ENCODE data around the gene PDE8B. TPM values are rescaled to one million over a fixed set of nuclear protein-coding genes. Genes with fewer than 3 reads are reported as not detected.

PDE8B gene
- total RNA-seq, 4 donors from 2014 or later, result 1.1 to 3.9 (median 1.5) TPM

- DNase-seq (ENCODE audit: low spot score in 2 of 2), result no peak
- 95% methylated on average over 10 of the region's 10 CpGs for WGBS
Observed at GRCh38 chr5:77407152-77407551, 196.7 kb downstream of the PDE8B start.

GRCh38 chr5:77409870-77410621, 199.6 kb downstream of the PDE8B start:
- TF ChIP-seq POLR2A (IDR thresholded peaks at IDR 0.05) (no peak), POLR2AphosphoS5 (IDR thresholded peaks at IDR 0.05) (no peak), EP300 (IDR thresholded peaks at IDR 0.05) (no peak), CTCF (IDR thresholded peaks at IDR 0.05) (no peak)
- no peaks in the 10 kb centered on the region for H3K27me3 ChIP-seq
- H3K9me3 ChIP-seq, result no peaks in the 10 kb centered on the region
- 89% methylated on average over 8 of the region's 10 CpGs for WGBS
- DNase-seq (ENCODE audit: low spot score in 2 of 2), result no peak
- no peak overlapping the region for H3K27ac ChIP-seq
- no peaks in the 10 kb centered on the region for H3K4me1 ChIP-seq
- H3K4me3 ChIP-seq, result no peak overlapping the region
- no peaks in the 10 kb centered on the region for H3K36me3 ChIP-seq

More at GRCh38 chr5:77407152-77407551, 196.7 kb downstream of the PDE8B start:
- TF ChIP-seq POLR2AphosphoS5 (IDR thresholded peaks at IDR 0.05) (no peak), POLR2A (IDR thresholded peaks at IDR 0.05) (no peak), EP300 (IDR thresholded peaks at IDR 0.05) (no peak), CTCF (IDR thresholded peaks at IDR 0.05) (no peak)
- Histone ChIP-seq H3K27me3 (no peaks in the 10 kb centered on the region), H3K27ac (no peak overlapping the region), H3K4me1 (no peaks in the 10 kb centered on the region), H3K36me3 (no peaks in the 10 kb centered on the region), H3K9me3 (no peaks in the 10 kb centered on the region), H3K4me3 (no peak overlapping the region)

- 85% methylated on average over 7 of the region's 7 CpGs for WGBS
- TF ChIP-seq EP300 (IDR thresholded peaks at IDR 0.05), result no peak
- no peak for TF ChIP-seq POLR2A (IDR thresholded peaks at IDR 0.05)
- TF ChIP-seq POLR2AphosphoS5 (IDR thresholded peaks at IDR 0.05), result no peak
- TF ChIP-seq CTCF (IDR thresholded peaks at IDR 0.05), result no peak
- no peaks in the 10 kb centered on the region for H3K27me3 ChIP-seq
- H3K36me3 ChIP-seq, result no peaks in the 10 kb centered on the region
- no peaks in the 10 kb centered on the region for H3K9me3 ChIP-seq
- H3K4me3 ChIP-seq, result no peak overlapping the region
- H3K27ac ChIP-seq, result no peak overlapping the region
- no peaks in the 10 kb centered on the region for H3K4me1 ChIP-seq
- DNase-seq (ENCODE audit: low spot score in 2 of 2), result no peak
Observed at GRCh38 chr5:77413049-77413448, 202.6 kb downstream of the PDE8B start.

- WGBS, result 87% methylated on average over 2 of the region's 5 CpGs
- Histone ChIP-seq H3K4me1 (no peaks in the 10 kb centered on the region), H3K4me3 (no peak overlapping the region), H3K27me3 (no peaks in the 10 kb centered on the region), H3K36me3 (no peaks in the 10 kb centered on the region), H3K27ac (no peak overlapping the region), H3K9me3 (no peaks in the 10 kb centered on the region)
- TF ChIP-seq EP300 (IDR thresholded peaks at IDR 0.05) (no peak), POLR2A (IDR thresholded peaks at IDR 0.05) (no peak), POLR2AphosphoS5 (IDR thresholded peaks at IDR 0.05) (no peak), CTCF (IDR thresholded peaks at IDR 0.05) (no peak)
- DNase-seq (ENCODE audit: low spot score in 2 of 2), result no peak
Observed at GRCh38 chr5:77418162-77418561, 207.7 kb downstream of the PDE8B start.

GRCh38 chr5:77418601-77419581, 208.4 kb downstream of the PDE8B start:
- no peak for DNase-seq (ENCODE audit: low spot score in 2 of 2)
- no peak overlapping the region for H3K27ac ChIP-seq
- H3K4me1 ChIP-seq, result no peaks in the 10 kb centered on the region
- H3K36me3 ChIP-seq, result no peaks in the 10 kb centered on the region
- TF ChIP-seq POLR2AphosphoS5 (IDR thresholded peaks at IDR 0.05) (no peak), EP300 (IDR thresholded peaks at IDR 0.05) (no peak), CTCF (IDR thresholded peaks at IDR 0.05) (no peak), POLR2A (IDR thresholded peaks at IDR 0.05) (no peak)
- 69% methylated on average over 13 of the region's 13 CpGs for WGBS
- no peaks in the 10 kb centered on the region for H3K9me3 ChIP-seq
- no peaks in the 10 kb centered on the region for H3K27me3 ChIP-seq
- no peak overlapping the region for H3K4me3 ChIP-seq

Data from suprapubic skin (tissue), 4 donors.